HepG2 (cell line): Measurements from ENCODE around the gene APOC3. TPM values are rescaled to one million over a fixed set of nuclear protein-coding genes. Genes with fewer than 3 reads are reported as not detected.

Source experiments
- AGO2 ChIP-seq: fragments of 200-400 bp; formaldehyde crosslinking; optimal IDR thresholded peaks from 2 replicates; pipeline ENCODE3; 2017; ENCODE audit warnings: mild to moderate bottlenecking, low read depth, low read length, moderate library complexity
- FOXC1 ChIP-seq: sonication (generic); formaldehyde crosslinking; IDR thresholded peaks from 2 replicates; pipeline ENCODE4 v1.8.0; 2022; ENCODE audit warnings: mild to moderate bottlenecking, missing genetic modification reagents, borderline replicate concordance
- HCFC1 ChIP-seq: fragments of 150-350 bp; IDR thresholded peaks from 2 replicates; pipeline ENCODE4 v1.6.1; 2014; ENCODE audit warnings: low read depth, low read length
- HNRNPH1 ChIP-seq: fragments of 200-400 bp; formaldehyde crosslinking; optimal IDR thresholded peaks from 2 replicates; pipeline ENCODE3; 2017; ENCODE audit warnings: mild to moderate bottlenecking, low read depth, low read length
- KLF6 ChIP-seq: IDR thresholded peaks from 2 replicates; pipeline ENCODE4 v1.8.0; 2016; ENCODE audit warnings: missing biosample characterization, missing genetic modification reagents
- NFE2 ChIP-seq: sonication (generic); formaldehyde crosslinking; IDR thresholded peaks from 2 replicates; pipeline ENCODE4 v1.4.0; 2020; ENCODE audit warnings: missing genetic modification reagents
- STAT5B ChIP-seq: sonication (generic); formaldehyde crosslinking; IDR thresholded peaks from 2 replicates; pipeline ENCODE4 v1.4.0; 2020; ENCODE audit warnings: missing genetic modification reagents
- SYNCRIP ChIP-seq: fragments of 200-400 bp; formaldehyde crosslinking; IDR thresholded peaks from 2 replicates; pipeline ENCODE4 v1.6.1; 2018; ENCODE audit warnings: mild to moderate bottlenecking, low read depth, low read length; ENCODE audit not compliant: insufficient read depth
- TMF1 ChIP-seq: sonication (generic); formaldehyde crosslinking; IDR thresholded peaks from 2 replicates; pipeline ENCODE4 v1.8.1; 2022; ENCODE audit warnings: low read depth, missing genetic modification reagents
- ZNF10 ChIP-seq: sonication (generic); formaldehyde crosslinking; IDR thresholded peaks from 2 replicates; pipeline ENCODE4 v1.4.0; 2020; ENCODE audit warnings: mild to moderate bottlenecking, low read depth, missing genetic modification reagents, borderline replicate concordance
- ZNF160 ChIP-seq: sonication (generic); formaldehyde crosslinking; IDR thresholded peaks from 2 replicates; pipeline ENCODE4 v1.8.0; 2022; ENCODE audit warnings: mild to moderate bottlenecking, inconsistent platforms, missing genetic modification reagents
- ZNF547 ChIP-seq: sonication (generic); formaldehyde crosslinking; IDR thresholded peaks from 2 replicates; pipeline ENCODE4 v1.5.1; 2020; ENCODE audit warnings: mild to moderate bottlenecking, missing genetic modification reagents
- ZNF768 ChIP-seq: sonication (generic); formaldehyde crosslinking; IDR thresholded peaks from 2 replicates; pipeline ENCODE4 v1.4.0; 2020; ENCODE audit warnings: missing genetic modification reagents
- polyA plus RNA-seq, 8 experiments: library from polyadenylated mRNA; depleted of rRNA in 3 of 8; stranded (reverse) in 7 of 8; unstranded in 1 of 8; fragments of >200 nt; fragmentation: Illumina TruSeq in 4 of 8; extraction: Trizol in 4 of 8; gene quantifications; 2 replicates each; pipeline versions ENCODE4 v1.2.1 to v1.2.3, GENCODE V29; 2011 to 2016; ENCODE audit warnings: low read depth in 4 of 8, missing spikeins in 1 of 8, mixed read lengths in 1 of 8; ENCODE audit not compliant: insufficient read depth in 1 of 8
- total RNA-seq, 5 experiments: library from RNA; depleted of rRNA; stranded (reverse); fragments of >200 nt; fragmentation: Illumina TruSeq; extraction: Trizol; gene quantifications; 2 replicates each; pipeline ENCODE4 v1.2.3, GENCODE V29; 2016; ENCODE audit warnings: low read depth in 1 of 5
- TF ChIP-seq, protein P1 (sequence below): sonication (generic); formaldehyde crosslinking; IDR thresholded peaks from 2 replicates; pipeline ENCODE4 v1.5.0; 2020; ENCODE audit warnings: mild to moderate bottlenecking, missing genetic modification reagents, borderline replicate concordance
- TF ChIP-seq, protein P2 (sequence below): sonication (generic); formaldehyde crosslinking; IDR thresholded peaks from 2 replicates; pipeline ENCODE4 v1.5.0; 2020; ENCODE audit warnings: missing genetic modification reagents
- TF ChIP-seq, protein P3 (sequence below): sonication (generic); formaldehyde crosslinking; IDR thresholded peaks from 2 replicates; pipeline ENCODE4 v1.5.0; 2020; ENCODE audit warnings: mild to moderate bottlenecking, missing genetic modification reagents
- TF ChIP-seq, protein P4 (sequence below): IDR thresholded peaks from 2 replicates; pipeline ENCODE4 v1.6.1; 2016

APOC3 gene
- total and polyA plus RNA-seq, 2 of the 13 experiments (the other 11 are each of a cell fraction or from before 2014, with no cell fraction given), result 314 to 687 TPM

DNA sequence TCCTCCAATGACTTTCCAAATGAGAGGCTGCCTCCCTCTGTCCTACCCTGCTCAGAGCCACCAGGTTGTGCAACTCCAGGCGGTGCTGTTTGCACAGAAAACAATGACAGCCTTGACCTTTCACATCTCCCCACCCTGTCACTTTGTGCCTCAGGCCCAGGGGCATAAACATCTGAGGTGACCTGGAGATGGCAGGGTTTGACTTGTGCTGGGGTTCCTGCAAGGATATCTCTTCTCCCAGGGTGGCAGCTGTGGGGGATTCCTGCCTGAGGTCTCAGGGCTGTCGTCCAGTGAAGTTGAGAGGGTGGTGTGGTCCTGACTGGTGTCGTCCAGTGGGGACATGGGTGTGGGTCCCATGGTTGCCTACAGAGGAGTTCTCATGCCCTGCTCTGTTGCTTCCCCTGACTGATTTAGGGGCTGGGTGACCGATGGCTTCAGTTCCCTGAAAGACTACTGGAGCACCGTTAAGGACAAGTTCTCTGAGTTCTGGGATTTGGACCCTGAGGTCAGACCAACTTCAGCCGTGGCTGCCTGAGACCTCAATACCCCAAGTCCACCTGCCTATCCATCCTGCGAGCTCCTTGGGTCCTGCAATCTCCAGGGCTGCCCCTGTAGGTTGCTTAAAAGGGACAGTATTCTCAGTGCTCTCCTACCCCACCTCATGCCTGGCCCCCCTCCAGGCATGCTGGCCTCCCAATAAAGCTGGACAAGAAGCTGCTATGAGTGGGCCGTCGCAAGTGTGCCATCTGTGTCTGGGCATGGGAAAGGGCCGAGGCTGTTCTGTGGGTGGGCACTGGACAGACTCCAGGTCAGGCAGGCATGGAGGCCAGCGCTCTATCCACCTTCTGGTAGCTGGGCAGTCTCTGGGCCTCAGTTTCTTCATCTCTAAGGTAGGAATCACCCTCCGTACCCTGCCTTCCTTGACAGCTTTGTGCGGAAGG, 2.9 kb downstream of the APOC3 start (continued):
- TF ChIP-seq, protein P1, sequence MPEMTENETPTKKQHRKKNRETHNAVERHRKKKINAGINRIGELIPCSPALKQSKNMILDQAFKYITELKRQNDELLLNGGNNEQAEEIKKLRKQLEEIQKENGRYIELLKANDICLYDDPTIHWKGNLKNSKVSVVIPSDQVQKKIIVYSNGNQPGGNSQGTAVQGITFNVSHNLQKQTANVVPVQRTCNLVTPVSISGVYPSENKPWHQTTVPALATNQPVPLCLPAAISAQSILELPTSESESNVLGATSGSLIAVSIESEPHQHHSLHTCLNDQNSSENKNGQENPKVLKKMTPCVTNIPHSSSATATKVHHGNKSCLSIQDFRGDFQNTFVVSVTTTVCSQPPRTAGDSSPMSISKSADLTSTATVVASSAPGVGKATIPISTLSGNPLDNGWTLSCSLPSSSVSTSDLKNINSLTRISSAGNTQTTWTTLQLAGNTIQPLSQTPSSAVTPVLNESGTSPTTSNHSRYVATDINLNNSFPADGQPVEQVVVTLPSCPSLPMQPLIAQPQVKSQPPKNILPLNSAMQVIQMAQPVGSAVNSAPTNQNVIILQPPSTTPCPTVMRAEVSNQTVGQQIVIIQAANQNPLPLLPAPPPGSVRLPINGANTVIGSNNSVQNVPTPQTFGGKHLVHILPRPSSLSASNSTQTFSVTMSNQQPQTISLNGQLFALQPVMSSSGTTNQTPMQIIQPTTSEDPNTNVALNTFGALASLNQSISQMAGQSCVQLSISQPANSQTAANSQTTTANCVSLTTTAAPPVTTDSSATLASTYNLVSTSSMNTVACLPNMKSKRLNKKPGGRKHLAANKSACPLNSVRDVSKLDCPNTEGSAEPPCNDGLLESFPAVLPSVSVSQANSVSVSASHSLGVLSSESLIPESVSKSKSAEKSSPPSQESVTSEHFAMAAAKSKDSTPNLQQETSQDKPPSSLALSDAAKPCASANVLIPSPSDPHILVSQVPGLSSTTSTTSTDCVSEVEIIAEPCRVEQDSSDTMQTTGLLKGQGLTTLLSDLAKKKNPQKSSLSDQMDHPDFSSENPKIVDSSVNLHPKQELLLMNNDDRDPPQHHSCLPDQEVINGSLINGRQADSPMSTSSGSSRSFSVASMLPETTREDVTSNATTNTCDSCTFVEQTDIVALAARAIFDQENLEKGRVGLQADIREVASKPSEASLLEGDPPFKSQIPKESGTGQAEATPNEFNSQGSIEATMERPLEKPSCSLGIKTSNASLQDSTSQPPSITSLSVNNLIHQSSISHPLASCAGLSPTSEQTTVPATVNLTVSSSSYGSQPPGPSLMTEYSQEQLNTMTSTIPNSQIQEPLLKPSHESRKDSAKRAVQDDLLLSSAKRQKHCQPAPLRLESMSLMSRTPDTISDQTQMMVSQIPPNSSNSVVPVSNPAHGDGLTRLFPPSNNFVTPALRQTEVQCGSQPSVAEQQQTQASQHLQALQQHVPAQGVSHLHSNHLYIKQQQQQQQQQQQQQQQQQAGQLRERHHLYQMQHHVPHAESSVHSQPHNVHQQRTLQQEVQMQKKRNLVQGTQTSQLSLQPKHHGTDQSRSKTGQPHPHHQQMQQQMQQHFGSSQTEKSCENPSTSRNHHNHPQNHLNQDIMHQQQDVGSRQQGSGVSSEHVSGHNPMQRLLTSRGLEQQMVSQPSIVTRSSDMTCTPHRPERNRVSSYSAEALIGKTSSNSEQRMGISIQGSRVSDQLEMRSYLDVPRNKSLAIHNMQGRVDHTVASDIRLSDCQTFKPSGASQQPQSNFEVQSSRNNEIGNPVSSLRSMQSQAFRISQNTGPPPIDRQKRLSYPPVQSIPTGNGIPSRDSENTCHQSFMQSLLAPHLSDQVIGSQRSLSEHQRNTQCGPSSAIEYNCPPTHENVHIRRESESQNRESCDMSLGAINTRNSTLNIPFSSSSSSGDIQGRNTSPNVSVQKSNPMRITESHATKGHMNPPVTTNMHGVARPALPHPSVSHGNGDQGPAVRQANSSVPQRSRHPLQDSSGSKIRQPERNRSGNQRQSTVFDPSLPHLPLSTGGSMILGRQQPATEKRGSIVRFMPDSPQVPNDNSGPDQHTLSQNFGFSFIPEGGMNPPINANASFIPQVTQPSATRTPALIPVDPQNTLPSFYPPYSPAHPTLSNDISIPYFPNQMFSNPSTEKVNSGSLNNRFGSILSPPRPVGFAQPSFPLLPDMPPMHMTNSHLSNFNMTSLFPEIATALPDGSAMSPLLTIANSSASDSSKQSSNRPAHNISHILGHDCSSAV, result no peak
- TF ChIP-seq NFE2 (no peak), FOXC1 (CRISPR knock-in tag) (no peak; the same call in 1 of the 2 replicates), ZNF160 (CRISPR knock-in tag) (peak; percentile 39; the same call in 1 of the 2 replicates), STAT5B (CRISPR knock-in tag) (peak; percentile 90), ZNF10 (CRISPR knock-in tag) (no peak), KLF6 (peak; percentile 41; the same call in 1 of the 2 replicates), HCFC1 (no peak), ZNF768 (CRISPR knock-in tag) (no peak), AGO2 (peak; percentile 42), HNRNPH1 (no peak), SYNCRIP (no peak), ZNF547 (CRISPR knock-in tag) (peak; percentile 44; the same call in 1 of the 2 replicates), TMF1 (CRISPR knock-in tag) (peak; percentile 43; the same call in 1 of the 2 replicates)
- TF ChIP-seq, protein P2, sequence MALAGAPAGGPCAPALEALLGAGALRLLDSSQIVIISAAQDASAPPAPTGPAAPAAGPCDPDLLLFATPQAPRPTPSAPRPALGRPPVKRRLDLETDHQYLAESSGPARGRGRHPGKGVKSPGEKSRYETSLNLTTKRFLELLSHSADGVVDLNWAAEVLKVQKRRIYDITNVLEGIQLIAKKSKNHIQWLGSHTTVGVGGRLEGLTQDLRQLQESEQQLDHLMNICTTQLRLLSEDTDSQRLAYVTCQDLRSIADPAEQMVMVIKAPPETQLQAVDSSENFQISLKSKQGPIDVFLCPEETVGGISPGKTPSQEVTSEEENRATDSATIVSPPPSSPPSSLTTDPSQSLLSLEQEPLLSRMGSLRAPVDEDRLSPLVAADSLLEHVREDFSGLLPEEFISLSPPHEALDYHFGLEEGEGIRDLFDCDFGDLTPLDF (CRISPR knock-in tag), result no peak
- TF ChIP-seq, protein P3, sequence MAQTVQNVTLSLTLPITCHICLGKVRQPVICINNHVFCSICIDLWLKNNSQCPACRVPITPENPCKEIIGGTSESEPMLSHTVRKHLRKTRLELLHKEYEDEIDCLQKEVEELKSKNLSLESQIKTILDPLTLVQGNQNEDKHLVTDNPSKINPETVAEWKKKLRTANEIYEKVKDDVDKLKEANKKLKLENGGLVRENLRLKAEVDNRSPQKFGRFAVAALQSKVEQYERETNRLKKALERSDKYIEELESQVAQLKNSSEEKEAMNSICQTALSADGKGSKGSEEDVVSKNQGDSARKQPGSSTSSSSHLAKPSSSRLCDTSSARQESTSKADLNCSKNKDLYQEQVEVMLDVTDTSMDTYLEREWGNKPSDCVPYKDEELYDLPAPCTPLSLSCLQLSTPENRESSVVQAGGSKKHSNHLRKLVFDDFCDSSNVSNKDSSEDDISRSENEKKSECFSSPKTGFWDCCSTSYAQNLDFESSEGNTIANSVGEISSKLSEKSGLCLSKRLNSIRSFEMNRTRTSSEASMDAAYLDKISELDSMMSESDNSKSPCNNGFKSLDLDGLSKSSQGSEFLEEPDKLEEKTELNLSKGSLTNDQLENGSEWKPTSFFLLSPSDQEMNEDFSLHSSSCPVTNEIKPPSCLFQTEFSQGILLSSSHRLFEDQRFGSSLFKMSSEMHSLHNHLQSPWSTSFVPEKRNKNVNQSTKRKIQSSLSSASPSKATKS, result no peak; the same call in 1 of the 2 replicates
- TF ChIP-seq, protein P4, sequence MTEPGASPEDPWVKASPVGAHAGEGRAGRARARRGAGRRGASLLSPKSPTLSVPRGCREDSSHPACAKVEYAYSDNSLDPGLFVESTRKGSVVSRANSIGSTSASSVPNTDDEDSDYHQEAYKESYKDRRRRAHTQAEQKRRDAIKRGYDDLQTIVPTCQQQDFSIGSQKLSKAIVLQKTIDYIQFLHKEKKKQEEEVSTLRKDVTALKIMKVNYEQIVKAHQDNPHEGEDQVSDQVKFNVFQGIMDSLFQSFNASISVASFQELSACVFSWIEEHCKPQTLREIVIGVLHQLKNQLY (CRISPR knock-in tag), result peak; percentile 94
